Inflammatory macrophage treated with lipopolysaccharide for 1 hour (primary cell): ENCODE measurements around the gene PPP4R2.
"Not testable (repeated sequence)": the region's sequence is repeated elsewhere in the genome, so short reads cannot be mapped to it uniquely, and the experiment has no call there.

Experiments used
- DNase-seq, 2 donors: peaks; one replicate each; pipeline ENCODE4 v3.0.0-alpha.2; 2020 to 2022

The PPP4R2 gene

DNA sequence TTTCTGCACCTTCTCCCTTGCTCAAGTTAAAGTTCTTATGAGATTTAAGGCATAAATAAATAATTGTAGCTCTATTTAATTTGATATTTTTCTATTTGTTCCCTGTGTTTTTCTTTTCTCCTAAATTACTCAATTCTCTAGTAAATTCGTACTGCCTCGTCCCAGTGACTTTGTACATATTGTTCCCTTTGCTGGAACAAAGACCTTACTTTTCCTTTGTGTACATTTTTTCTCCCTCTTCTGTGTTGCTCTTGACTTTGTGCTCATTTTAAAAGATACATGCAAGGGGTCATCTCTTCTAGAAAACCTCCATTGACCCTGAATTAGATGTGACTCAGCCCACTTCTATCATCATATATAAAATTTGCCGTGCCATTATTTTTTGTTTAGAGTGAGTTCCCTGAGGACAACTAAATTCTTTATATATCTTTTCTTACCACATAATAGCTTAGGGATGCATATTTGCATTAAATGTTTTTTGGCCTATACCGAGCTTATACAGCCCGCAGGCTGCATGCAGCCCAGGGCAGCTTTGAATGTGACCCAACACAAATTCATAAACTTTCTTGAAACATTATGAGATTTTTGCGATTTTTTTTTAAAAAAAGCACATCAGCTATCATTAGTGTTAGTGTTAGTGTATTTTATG is 29.6 kb downstream of the PPP4R2 start:
- no peak for DNase-seq

DNA sequence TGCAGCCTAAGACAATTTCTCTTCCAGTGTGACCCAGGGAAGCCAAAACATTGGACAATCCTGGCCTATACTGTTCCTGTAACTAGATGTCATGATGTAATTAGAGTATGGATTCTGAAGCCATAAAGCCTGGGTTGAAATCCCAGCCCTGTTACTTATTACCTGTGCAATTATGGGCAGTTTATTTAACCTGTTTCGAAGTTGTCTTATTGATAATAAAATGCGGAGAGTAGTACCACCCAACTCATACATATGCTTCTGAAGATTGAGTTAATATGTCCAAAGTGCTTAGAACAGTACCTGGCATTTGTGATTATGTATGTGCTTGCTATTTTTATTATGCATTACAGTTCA is 30.1 kb downstream of the PPP4R2 start:
- no peak for DNase-seq

DNA sequence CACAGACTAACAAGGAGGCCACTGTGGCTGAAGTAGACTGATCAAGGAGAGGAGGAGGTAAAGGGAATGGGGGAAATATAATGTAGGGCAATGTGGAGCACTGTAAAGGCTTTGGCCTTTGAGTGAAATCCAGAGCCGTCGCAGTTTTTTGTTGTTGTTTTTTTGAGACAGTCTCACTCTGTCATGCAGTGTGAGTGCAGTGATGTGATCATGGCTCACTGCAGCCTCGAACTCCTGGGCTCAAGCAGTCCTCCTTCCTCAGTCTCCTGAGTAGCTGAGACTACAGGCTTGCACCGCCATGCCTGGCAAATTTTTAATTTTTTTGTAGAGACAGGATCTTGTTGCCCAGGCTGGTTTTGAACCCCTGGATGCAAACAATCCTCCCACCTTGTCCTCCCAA is 32.2 kb downstream of the PPP4R2 start:
- DNase-seq = no peak

DNA sequence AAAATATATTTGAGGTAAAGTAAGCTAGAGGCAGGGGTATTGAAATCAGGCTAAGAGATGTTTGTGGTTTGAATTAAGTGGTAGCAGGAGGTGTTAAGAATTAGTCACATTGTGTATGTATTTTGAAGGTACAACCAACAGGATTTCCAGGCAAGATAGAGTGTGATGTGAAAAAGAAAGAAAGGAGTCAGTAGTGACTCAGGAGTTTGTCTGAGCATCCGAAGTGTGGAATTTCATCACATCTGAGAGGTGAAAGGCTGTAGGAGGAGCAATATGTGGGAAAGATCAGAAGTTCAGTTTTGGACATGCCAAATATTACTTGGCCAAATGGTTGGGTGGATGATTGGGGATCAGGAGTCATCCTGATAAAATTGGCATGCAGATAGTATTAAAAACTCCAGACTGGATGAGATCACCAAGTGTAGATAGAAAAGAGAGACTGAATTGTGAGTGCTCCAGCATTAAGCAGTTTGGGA is 32.7 kb downstream of the PPP4R2 start:
- DNase-seq = peak in 1 of 2 donors; percentile 16

DNA sequence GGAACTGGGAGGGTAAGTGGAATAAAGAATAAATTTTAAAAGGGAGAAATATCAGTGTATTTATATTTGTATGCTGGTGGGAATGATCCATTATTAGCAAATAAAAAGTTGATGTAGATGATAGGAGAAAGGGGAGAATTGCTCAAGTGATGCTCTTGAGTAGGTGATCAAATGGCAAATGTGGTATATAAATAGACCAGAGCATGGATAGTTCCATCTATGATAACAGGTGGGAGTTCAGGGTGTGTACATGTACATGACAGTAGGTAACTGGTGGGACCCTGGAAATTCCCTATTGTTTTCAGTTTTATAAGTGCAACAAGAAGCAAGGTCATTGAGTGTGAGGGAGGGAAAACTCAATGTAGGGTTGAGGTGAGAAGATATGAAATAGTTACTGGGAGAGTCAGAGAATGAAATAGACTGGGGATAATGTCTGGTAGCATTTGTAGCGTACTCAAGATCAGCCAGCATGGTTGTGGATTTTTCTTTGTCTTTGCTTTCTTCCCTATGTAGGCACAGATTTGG is 33.5 kb downstream of the PPP4R2 start:
- DNase-seq = no peak

DNA sequence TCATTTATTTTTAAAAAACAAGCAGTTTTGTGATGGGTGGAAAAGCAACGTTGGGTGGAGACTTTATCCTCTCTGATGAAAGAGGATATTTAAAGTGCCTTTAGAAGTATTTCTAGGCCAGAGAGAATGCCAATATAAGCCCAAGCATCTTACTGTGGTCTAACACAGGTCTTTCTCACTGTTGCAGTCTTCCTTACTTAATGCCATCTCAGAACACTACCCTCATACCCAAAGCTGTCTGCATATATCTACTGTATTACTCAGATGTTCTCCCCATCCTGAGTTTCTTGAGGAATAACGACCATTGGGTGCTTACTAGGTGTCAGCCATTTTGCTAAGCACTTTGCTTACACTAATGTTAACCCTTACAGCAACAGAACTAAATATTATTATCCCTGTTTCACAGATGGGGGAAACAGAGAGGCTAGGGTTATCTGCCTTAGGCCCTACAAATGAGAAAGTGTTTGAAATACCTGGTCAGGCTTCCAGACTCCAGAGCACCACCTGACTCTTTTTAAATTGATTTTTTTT is 35.0 kb downstream of the PPP4R2 start:
- DNase-seq = no peak

DNA sequence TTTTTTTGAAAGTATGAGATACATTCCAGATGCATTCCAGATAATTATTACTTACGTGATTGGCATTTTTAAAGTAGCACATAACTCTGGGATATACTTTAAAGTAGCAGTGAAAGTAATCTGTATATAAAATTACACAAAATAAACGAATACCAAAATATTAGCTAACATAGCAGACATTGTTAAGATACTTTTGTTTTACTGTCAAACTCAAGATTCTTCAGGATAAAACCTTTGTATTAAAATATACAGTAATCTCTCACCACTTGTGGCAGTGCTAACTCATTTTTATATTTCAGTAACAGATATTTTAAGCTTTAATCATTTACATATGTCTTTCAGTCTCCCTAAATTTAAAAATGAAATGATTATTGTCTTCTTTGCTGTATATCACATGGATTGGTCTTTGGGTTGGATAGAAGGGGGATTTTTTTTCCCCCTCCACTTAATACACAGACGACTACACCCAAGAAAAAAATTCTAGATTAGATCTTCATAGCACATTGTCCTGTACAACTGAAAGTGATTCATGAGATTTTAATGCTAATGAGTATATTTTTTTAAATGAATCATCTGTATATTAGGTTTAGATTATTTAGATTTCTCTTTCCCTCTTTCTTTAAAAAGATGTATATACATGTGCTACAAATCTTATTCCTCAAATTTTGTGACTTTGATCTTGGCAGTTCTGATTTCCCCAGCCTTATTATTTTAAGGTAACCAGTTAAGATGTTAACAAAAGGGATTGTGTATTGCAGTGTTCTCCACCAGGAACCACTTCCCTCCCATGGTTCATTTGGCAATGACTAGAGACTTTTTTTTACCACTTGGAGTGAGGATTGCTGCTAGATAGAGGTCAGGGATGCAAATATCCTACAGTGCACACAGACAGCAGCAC is 40.3 kb downstream of the PPP4R2 start:
- DNase-seq = no peak

DNA sequence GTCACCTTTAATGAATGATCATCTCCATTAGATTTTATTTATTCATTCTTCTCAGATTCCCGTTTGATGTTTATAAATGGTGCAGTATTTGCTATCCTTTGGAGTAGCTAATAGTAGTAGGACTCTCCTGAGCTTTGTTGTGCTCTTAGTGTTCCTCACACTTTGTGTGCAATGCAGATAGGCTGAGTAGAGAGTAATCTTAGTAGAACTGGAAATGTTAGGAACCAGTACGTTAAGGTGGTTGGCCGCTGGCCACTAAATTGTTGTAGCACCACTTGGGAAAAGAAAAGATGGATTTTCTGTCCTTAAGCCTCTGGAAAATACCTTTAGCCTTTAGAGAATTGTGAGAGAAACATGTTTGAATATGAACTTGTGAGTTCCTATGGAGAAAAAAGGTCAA is 44.9 kb downstream of the PPP4R2 start:
- DNase-seq = no peak

DNA sequence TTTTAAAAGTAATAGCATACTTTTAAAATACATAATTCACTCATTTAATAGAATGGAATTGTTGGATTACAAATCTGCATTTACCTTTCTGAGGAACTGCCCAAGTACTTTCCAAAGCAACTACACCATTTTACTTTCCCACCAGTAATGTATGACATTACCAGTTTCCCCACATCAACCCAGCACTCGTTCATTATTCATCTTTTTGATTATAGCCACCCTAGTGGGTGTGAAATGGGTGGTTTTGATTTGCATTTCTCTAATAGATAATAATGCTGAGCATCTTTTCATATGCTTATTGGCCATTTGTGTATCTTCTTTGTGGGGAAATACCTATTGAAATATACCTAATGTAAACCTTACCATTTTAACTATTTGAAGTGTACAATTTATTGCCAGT is 46.8 kb downstream of the PPP4R2 start:
- no peak for DNase-seq

DNA sequence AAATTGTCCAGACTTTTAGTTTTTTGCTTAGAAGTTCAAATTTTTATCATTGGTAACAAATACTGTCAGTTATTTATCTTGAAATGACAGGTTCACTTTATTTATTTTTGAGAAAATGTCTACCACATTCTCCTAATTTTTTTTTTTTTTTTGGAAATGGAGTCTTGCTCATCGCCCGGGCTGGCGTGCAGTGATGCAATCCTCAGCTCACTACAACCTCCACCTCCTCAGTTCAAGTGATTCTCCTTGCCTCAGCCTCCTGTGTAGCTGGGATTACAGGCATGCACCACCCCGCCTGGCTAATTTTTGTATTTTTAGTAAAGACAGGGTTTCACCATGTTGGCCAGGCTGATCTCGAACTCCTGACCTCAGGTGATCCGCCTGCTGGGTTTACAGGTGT is 48.8 kb downstream of the PPP4R2 start:
- DNase-seq = peak in 1 of 2 donors; percentile 25

DNA sequence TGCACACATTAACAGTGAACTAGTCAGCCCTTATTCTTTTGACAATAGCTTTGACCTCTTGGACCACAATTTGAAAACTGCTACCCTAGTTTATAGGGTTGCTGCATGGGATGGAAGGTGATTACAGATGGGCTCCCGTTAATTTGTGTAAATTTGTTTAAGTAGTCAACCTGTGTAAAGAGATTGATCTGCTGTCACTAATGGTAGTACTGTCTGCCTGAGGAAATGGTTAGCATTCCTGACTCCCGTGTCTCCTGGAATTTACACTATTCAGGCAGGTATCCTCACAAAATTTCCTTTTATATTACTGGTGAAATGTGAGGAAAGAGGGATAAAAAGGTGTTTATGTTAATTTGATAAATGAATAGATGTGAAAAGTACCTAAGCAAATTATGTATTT is 49.6 kb downstream of the PPP4R2 start:
- no peak for DNase-seq

DNA sequence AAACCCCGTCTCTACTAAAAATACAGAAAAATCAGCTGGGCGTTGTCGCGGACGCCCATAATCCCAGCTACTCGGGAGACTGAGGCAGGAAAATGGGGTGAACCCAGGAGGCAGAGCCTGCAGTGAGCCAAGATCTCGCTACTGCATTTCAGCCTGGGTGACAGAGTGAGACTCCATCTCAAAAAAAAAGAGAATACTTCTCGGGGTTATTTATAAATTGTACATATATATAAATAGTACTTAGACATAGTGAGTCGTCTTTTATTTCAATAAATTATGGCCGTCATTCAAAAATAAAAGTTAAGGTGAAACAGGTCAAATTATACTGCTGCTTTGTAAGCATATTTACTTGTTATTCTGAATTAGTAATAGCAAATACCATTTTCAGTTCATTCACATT is 52.7 kb downstream of the PPP4R2 start:
- no peak for DNase-seq

DNA sequence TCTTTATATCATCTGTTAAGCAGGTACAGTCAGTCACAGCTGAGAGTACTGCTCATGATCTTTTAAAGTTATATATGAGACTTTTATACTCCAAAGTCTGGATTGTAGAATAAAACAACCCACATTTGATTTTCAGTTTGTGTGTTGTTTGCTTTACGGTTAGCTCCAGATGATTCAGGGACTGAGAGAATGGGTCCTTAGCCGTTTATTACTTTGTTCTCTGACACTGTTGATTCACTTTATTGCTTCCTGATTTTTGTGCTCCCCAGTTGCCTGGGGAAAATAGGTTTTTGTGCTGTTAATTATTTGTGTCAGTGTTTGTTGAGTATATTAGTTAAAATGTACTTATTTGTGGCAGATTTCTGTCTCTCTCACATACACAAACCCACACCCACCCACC is 56.2 kb downstream of the PPP4R2 start:
- no peak for DNase-seq

DNA sequence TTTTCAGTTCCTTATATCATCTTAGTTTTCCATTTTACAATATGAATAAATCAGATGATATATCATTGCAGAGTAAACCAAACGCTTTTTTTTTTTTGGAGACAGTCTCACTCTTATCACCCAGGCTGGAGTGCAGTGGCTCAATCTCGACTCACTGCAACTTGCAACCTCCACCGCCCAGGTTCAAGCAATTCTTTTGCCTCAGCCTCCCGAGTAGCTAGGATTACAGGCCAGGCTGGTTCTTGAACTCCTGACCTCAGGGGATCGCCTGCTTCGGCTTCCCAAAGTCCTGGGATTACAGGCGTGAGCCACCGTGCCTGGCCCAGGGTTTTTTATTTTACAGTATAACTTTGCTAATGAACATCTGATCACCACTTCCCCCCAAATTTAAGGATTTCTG is 59.0 kb downstream of the PPP4R2 start:
- DNase-seq = no peak

DNA sequence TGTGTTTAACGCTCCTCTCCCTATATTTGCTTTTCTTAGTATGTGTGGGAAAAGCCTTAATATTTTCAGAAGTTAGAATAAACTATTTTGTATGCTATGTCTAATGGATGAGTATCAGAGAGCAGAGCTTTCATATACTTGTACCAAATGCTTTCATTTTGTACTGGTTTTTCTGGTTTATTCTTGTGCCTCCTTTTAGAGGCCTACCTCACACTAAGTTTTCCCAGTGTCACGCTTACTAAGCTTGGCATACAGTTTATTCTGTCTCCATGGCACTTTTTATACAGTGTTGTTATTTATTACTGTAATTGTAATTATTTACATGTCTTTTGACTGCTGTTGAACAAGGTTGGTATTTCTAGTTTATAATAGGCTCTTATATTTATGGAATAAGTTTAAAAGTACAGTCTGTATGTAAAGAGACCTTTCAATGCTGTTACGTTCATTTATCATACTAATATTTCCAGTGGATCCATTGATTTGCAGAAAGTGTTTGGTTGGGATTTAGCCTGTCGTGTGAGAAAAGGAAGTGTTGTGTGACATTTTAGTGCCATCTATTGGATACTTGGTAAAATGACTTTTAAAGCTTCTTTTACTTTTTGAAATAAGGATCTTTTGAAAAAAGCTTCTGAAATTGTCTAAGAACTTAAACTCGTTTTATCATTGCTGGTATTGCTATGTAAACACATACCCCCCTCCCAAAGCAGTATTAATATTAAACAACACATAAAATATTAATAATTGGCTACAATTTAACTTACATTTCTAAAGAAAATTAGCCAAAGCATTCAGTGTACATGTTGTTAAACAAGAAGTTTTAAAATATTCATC is 59.6 kb downstream of the PPP4R2 start:
- DNase-seq = peak; percentile 17 to 54

DNA sequence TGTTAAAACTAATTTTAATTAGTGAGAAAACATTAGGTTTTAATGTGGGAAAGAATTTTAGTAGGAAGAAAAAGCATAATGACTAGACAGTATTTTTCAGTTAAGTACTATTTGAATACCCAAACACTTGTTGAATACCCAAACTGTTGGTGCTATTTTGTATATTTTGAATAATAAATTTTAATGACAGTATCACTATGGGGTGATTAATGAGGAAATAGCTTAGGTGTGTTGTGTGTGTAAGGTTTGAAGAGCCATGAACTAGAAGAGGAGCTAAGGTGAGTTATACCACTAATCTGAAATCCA is 60.2 kb downstream of the PPP4R2 start:
- no peak for DNase-seq

DNA sequence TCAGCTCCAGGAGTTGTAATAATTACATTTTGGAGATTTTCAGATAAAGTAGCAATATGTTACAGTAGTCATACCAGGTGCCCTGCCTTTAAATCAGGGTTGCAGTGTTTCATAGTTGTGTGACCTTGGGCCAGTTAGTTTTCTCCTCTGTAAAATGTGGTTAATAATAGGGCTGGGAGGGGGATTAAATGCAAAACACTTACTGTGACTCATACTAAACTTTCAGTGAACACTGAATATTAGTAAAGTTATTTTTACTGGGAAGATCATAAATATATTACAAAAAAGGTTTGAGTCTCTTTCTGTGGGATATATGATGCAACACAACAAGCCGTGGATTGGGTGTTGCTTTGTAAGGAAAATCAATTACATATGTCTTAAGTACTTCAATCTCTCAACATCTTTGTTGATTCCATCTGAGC is 63.7 kb downstream of the PPP4R2 start:
- DNase-seq = no peak

DNA sequence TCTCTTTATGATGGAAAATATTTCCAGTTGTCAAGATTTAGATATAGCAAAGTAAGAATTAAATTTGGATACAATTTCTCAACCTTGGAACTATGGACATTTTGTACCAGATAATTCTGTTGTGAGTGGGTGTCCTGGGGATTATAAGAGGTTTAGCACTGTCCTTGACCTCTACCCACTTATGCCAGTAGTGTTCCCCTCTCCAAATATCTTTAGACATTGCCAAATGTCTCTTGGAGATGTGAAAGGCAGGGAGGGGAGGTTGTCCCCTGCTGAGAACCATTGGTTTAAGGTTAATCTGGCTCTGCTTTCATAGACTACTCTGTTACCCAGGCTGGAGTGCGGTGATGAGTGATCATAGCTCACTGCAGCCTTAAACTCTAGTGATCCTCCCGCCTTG is 64.8 kb downstream of the PPP4R2 start, which contains the start of gene EBLN2:
EBLN2 (plus strand) TSS at position 244 of the 400 bp plus-strand sequence. CDS start 423 bp downstream, outside the sequence.
- DNase-seq = no peak

DNA sequence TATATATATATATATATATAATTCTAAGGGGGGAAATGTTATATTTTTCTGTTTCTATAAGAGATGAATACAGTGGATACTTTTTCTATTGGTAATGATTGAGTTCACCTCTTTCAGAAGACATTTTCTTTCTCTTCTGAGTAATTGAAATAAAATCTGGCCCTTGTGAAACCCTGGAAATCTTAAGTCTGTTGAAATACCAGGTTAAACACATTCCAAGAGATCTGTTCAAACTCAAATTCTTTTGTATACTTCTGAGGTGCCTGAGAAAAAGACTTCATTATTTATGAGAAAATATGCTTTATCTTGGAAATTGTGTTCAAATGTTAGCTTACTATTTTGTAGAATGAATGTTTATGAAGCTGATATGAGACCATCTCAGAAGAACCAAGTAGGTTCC is 69.6 kb downstream of the PPP4R2 start:
- not testable (repeated sequence) for DNase-seq

DNA sequence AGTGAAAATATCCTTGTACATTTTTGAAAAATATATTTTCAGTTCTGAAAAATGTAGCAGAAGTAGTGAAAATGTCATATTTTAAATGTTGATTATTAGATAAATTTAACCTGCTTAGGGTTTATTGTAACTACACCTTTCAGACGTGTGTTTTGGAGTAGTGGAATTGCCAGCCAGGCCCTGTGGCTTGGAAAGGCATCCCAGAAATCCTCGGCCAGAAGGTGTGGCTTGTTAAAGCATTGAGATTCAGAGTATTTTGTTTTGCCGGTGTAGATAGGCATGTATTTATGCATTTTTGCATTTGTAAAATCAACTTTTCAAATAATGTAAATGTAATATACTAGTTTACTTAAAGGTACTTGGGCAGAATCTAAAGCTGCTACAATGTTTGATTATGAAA is 71.8 kb downstream of the PPP4R2 start:
- DNase-seq = no peak

DNA sequence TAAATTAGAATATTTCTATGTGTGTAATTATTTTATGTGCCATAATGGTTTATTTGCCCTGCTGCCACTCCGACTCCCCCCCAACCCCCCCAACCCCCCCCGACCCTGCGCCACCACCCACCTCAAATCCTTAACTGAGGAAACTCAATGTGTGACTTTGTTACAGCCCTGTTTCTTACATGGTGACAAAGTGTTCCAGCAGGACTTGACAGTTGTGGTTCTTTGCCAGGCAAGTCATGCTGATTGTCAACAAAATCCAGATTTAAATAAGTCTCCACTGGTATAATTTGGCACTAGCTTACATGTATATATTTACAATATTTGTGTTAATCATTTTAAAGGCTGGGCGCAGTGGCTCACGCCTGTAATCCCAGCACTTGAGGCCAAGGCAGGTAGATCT is 72.6 kb downstream of the PPP4R2 start:
- no peak for DNase-seq

DNA sequence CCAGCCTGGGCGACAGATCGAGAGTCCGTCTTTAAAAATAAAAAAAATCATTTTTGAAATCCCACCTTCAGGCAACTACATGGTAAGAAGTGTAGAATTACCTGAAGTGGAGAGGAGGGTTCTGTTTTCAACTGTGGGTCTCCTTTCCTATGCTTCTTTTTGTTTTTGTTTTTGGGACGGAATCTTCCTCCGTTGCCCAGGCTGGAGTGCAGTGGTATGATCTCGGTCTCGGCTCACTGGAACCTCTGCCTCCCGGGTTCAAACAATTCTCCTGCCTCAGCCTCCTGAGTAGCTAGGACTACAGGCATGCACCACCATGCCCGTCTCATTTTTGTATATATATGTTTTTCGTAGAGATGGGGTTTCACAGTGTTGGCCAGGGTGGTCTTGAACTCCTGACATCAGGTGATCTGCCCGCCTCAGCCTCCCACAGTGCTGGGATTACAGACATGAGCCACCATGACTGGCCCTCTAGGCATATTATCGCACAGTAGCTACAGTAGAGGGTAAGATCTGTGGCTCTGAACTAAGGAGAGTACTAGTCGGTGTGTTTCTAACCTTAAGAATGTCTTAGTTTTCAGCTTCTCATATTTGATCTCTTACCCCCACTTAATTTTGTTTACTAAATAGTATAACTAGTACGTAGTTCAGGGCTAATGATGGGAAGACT is 73.3 kb downstream of the PPP4R2 start:
- DNase-seq = no peak
